Posterior vena cava (tissue), 2 donors: ENCODE results near the gene IRAK1. TPM values are rescaled to one million over a fixed set of nuclear protein-coding genes. Genes with fewer than 3 reads are reported as not detected.
A peak's percentile ranks its signal among the peaks of the same experiment; 100 is the strongest.
"Not testable (repeated sequence)": the region's sequence is repeated elsewhere in the genome, so short reads cannot be mapped to it uniquely, and the experiment has no call there.

Source experiments
- DNase-seq: peaks from one replicate; pipeline ENCODE4 v3.0.0-alpha.2; 2020; ENCODE audit warnings: low spot score
- intact Hi-C, 2 donors: fragments of 100-400 bp; cut with DNase I; formaldehyde crosslinking; loops; one replicate each; pipeline versions ENCODE4 v1.14.1 to v1.14.2; 2022 to 2023
- total RNA-seq, 2 donors: library from RNA; stranded (reverse); fragmentation: NEBNext Ultra II Directional; extraction: Animal tissue kit (Norgen Biotek cat#: 25700); gene quantifications; one replicate each; pipeline ENCODE4 v1.2.1, GENCODE V29; 2021
- donor health status: DM: yes; HTN: yes; CAD: no.
- donor health status: DM: yes; HTN: yes; CAD: no.

The IRAK1 gene
- total RNA-seq, 2 donors from 2014 or later = 88.2 to 114 TPM

GRCh38 chrX:153983321-153983801, 36.3 kb downstream of the IRAK1 start:
- intact Hi-C loops = no loop called here

GRCh38 chrX:153981771-153982533, 37.8 kb downstream of the IRAK1 start:
- DNase-seq = peak; percentile 86
- intact Hi-C loops = no loop called here

More at GRCh38 chrX:153983321-153983801, 36.3 kb downstream of the IRAK1 start:
- no peak for DNase-seq

- no peak for DNase-seq
- intact Hi-C loops = no loop called here
These were observed 38.5 kb downstream of the IRAK1 start for GRCh38 chrX:153981231-153981630.

GRCh38 chrX:153980394-153980793, 39.3 kb downstream of the IRAK1 start:
- DNase-seq, intact Hi-C loops: not testable (repeated sequence)

- peak; percentile 74 for DNase-seq
- intact Hi-C loops = no loop called here
These were observed 44.9 kb downstream of the IRAK1 start for GRCh38 chrX:153974726-153975286.

GRCh38 chrX:153974003-153974725, 45.5 kb downstream of the IRAK1 start:
- intact Hi-C loops = no loop called here
- peak; percentile 61 for DNase-seq

GRCh38 chrX:153973127-153974002, 46.3 kb downstream of the IRAK1 start:
- DNase-seq = no peak
- intact Hi-C loops = no loop called here

- peak; percentile 97 for DNase-seq
- intact Hi-C loops = no loop called here
These were observed 47.2 kb downstream of the IRAK1 start, which contains the start of gene TMEM187 for GRCh38 chrX:153972368-153973126. TSS of gene TMEM187 (plus strand) at chrX:153972754. CDS start at chrX:153982063, 9,309 bp downstream.

- peak; percentile 98 for DNase-seq
- intact Hi-C loops = no loop called here
These were observed 48.0 kb downstream of the IRAK1 start, which contains the start of gene HCFC1 for GRCh38 chrX:153971450-153972367. TSS of gene HCFC1 (minus strand) at chrX:153971818. CDS start at chrX:153970840, 978 bp downstream.

GRCh38 chrX:153971124-153971449, 48.6 kb downstream of the IRAK1 start:
- peak; percentile 98 for DNase-seq
- intact Hi-C loops = no loop called here

- intact Hi-C loops = no loop called here
- DNase-seq = peak; percentile 82
These were observed 49.2 kb downstream of the IRAK1 start for GRCh38 chrX:153970357-153971123.

- DNase-seq = peak; percentile 86
These were observed 49.8 kb downstream of the IRAK1 start for GRCh38 chrX:153969904-153970356.

GRCh38 chrX:153969125-153969903, 50.4 kb downstream of the IRAK1 start:
- intact Hi-C loops = no loop called here
- DNase-seq = peak; percentile 76

More at GRCh38 chrX:153969904-153970356, 49.8 kb downstream of the IRAK1 start:
- intact Hi-C loops = no loop called here

GRCh38 chrX:153968754-153969124, 51.0 kb downstream of the IRAK1 start:
- intact Hi-C loops = no loop called here
- DNase-seq = peak; percentile 78

- intact Hi-C loops = no loop called here
- DNase-seq = no peak
These were observed 51.4 kb downstream of the IRAK1 start for GRCh38 chrX:153968255-153968654.
